NK-92 (cell line): Measurements from ENCODE around the gene VCPKMT.

Experiments used
- DNase-seq: peaks from one replicate; lab custom pipeline; 2025; ENCODE audit not compliant: unreplicated experiment; lab: John Stamatoyannopoulos, UW

Gene VCPKMT

DNA sequence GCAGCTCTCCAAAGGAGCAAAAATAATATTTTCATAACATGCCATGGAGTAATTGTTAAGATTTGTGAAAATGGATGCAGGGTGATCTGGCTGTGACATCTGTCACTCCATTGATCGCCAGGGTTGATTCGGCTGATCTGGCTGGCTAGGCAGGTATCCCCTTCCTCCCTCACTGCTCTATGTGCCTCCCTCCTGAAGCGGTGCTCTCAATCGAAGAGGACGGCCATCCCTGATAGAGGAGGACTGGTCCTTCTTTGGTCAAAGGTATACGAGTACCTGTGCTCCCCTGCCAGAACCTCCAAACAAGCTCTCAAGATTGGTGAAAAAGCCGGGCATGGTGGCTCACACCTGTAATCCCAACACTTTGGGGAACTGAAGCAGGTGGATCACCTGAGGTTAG is 47.9 kb downstream of the VCPKMT start:
- DNase-seq = no peak

DNA sequence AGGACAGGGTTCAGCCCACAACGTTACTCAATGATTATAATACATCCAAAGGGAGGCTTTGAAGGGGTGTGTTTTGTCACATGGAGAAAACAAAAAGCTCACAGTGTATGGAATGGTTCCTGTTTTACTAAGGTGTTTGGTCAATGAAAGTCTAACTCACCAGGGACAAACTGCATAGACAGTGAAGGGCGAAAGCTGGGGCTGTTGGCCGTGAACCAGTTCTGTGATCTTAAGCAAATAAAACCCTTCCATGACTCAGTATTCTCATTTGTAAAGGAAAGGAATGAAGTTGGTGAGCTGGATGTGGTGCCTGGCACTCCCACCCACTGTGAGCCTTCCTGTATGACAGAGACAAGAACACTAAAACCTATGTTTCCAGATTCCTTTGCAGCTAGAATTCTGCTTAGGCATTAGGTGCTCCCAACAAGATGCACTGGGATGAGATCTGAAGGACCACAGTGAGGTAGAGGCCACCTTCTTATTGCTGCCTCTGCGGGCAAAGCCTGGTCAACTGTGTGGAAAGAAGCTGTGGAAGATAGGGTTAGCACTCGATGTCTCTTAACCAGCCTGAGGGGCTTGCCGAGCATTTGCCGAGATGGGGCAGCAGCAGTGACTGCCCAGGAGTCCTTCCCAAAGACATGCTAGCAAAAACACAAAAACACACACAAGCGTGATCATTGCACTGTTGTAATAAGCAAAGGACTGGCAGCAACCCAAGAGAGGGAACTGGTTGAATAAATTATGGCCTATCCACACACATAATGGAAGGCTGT is 48.5 kb downstream of the VCPKMT start:
- no peak for DNase-seq

DNA sequence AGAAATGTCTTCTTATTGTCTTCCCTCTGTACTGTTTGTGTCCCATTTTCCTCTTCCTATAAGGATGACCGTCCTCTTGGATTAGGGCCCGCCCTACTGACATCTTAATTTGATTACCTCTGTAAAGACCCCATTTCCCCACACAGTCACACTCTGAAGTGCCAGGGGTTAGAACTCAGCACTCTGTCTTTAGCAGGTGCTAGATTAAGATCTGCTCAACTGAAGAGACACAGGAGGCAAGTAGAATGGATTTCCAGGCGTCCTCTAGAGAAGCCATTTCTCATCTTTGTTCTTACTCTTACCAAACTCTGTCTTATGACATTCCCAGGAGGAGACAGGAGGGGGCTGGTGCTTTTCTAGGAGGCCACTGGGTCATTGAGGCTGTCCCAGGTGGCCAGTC is 50.8 kb downstream of the VCPKMT start:
- no peak for DNase-seq

DNA sequence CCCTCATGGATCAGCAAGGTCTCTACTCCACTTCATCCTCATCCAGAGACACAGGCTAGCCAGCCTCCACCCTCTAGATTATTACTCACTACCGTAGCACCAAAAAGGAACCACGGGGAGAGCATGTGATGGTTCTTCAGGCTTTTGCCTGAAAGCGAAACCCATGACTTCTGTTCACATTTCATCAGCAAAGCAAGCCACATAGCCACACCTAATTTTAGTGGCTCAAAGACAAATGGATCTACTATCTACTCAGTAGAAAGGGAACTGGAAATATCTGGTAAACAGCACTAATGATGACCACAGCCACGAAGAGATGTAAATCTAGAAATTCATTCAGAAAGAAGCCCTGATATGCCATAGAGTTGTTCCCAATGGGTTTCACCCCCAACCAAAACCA is 51.4 kb downstream of the VCPKMT start:
- DNase-seq = no peak

DNA sequence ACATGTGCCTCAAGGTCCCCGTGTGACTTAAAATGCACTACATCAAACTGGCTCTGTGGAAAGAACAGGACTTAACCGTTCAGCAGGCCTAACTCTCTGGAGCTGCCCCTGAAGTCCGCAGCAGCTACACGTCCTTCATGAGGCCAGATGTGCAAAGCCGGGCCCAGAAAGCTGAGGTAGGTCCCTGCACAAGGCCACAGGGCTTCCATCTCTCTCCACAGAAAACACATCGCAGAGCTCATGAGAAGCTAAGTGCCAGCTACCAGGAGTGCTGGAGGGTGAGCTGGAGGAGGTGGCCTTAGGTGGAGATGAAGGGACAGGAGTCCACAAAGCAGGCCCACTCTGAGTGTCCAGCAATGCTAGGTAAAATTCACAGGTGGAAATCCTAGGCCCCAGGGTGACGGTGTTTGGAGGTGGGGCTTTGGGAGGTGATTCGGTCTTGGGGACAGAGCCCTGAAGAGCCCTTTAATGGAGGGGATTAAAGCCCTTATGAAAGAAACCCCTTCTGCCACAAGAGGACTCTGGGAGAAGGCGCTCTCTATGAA is 52.4 kb downstream of the VCPKMT start:
- DNase-seq = no peak

DNA sequence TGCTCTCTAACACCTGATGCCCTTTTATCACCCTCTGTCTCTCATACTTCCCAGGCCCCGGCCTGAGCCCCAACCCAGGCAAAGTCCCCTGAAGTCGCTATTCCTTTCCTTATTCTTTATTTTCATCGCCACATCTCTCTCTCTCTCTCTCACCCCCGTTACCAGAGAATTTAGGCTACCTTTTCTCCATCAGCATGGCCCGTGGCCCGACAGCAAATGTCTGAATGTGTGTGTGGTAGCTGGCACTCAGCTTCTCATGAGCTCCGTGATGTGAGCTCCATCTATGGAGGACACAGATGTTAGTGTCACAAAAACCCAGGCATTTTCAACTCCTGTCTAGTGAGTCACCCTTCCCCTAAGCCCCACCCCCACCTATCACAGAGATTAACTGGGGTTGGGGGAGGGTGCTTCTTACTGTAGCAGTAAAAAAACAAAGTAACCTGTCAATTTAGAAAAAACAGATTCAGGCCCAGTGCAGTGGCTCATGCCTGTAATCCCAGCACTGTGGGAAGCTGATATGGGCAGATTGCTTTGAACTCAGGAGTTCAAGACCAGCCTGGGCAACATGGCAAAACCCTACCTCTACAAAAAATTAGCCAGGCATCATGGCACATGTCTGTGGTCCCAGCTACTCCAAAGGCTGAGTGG is 53.8 kb downstream of the VCPKMT start:
- DNase-seq = no peak

DNA sequence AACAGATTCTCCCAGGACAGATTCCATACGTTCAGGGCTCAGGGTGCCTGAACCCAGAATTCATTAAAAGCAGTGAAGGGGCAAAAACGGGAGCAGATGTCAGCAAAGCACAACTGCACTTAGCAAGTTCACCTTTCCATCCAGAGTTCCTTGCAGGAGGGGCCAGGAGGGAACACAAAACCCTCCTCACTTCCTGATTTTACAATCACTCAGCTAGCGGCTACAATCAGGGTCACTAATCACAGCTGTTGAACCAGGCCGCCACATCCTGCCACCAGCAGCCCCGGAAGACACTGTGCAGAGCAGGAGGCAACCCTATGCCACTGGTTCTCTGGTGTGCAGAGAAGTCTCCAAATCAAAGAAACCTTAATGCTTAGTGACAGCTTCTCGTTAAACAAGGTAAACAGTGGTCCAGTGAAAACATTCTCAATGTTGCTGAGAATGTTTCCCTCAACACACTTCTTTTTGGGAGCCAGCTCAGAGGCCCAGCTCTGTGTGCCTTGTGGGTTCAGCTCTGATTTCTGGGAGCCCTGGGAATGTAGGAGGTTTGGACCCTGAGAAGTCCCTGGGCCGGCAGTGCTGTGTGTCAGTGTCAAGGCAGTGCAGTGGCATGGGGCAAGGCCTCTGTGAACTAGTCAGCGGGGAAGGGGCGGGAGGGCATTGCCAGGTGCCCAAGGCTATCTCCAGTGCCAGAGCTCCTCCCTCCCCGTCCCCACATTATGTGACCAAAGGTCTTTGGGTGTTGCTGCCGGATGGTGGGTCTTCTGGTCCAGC is 54.5 kb downstream of the VCPKMT start:
- DNase-seq = no peak

DNA sequence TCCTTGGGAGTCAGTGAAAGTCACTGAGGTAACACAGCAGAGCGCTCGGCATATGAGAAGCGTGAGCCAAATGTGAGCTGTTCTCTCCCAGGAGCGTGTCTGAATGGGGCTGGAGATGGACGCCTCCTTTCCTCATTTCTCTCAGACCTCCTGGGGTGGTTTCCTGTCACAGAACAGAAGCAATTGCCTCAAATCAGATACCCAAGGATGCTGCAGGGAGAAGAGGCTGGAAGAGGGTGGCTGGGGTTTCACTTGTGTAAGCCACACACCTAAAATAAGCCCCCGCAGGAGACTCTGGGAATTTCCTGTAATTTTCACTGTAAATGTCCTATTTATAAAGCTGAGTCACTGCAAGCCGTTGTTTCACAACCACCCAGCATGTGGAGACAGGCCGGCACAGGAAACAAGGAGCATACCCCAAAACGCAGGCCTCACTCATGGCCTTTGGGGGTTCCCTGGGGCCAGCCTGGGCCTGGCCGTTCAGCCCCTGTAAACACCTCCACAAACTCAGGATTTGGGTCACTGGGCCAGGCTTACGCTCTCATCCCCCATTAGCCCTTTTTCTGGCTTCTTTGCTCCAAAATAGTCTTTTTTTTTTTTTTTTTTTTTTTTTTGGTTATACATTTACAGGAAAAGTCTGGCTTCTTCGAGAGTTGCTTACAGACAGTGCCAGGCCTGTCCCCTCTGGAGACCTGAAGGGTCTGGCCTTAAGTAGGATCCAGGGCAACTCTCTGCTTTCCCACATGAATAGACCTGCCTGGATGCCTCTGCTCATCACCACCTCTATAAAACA is 55.3 kb downstream of the VCPKMT start:
- no peak for DNase-seq

DNA sequence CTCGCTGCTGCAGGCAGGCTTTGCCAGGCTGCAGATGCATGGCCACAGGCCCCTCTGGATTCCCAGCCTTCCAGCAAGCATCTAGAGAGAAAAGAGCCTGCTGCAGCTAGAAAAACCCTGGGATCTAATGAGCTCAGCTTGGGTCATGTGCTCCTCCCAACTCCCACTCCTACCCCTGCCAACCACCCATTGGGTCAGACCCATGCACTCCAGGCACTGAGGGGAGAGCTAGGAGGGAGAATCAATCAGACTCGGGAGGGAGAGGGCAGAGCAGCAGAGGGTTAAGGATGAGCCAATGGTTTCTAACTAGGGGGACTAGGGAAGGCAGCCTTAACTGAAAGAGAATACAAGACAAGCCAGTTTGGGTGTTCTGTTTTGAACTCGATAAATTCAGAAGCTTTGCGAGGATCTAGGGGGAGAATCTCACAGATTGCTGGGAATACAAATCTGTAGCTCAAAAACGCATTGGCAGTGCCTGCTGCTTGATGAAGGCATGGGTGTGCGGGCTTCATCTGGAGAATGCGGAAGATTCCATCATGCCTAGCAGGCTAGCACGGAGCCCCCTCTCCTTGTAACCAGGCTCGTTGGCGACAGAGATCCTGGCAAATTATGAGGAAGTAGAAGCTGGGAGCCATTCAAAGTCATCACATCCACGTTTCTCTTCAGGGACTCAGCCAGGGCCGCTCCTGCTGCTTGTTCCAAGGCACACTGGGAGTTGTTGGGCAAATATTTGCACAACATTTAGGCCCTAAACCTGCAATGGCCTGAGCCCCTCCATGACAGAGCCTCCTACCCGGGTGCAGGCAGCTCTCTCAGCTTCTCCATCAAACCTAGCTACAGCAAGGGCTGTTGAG is 56.4 kb downstream of the VCPKMT start:
- no peak for DNase-seq
